Left ventricle myocardium superior (tissue), 1 donor: ENCODE data around the gene TMEM38A. TPM values are rescaled to one million over a fixed set of nuclear protein-coding genes. Genes with fewer than 3 reads are reported as not detected.
"Not testable (repeated sequence)": the region's sequence is repeated elsewhere in the genome, so short reads cannot be mapped to it uniquely, and the experiment has no call there.

Source experiments
- ATAC-seq: fragments of 200-7000 bp; cut with Tn5 transposase; one replicate; pipeline ENCODE4 v1.9.1; 2020; ENCODE audit warnings: mild to moderate bottlenecking, moderate library complexity
- DNase-seq: peaks from one replicate; pipeline ENCODE4 v3.0.0-alpha.2; 2020
- intact Hi-C: fragments of 100-400 bp; cut with micrococcal nuclease; formaldehyde crosslinking; loops from one replicate; pipeline ENCODE4 v1.11.0; 2022
- total RNA-seq: library from RNA; stranded (reverse); fragmentation: NEBNext Ultra II Directional; extraction: Animal tissue kit (Norgen Biotek cat#: 25700); gene quantifications from one replicate; pipeline ENCODE4 v1.2.1, GENCODE V29; 2021
- donor health status: DM: no; HTN: yes; CAD: no; lungs with severe emphysema.

TMEM38A gene
- total RNA-seq, 1 donor from 2014 or later = 50.5 TPM

GRCh38 chr19:16668702-16669101 is 7.8 kb downstream of the TMEM38A start:
- ATAC-seq, intact Hi-C loops: not testable (repeated sequence)

GRCh38 chr19:16670291-16670690 is 9.4 kb downstream of the TMEM38A start:
- intact Hi-C loops = no loop called here
- ATAC-seq (no peak), DNase-seq (no peak)

More at GRCh38 chr19:16668702-16669101, 7.8 kb downstream of the TMEM38A start:
- not testable (repeated sequence) for DNase-seq

DNA sequence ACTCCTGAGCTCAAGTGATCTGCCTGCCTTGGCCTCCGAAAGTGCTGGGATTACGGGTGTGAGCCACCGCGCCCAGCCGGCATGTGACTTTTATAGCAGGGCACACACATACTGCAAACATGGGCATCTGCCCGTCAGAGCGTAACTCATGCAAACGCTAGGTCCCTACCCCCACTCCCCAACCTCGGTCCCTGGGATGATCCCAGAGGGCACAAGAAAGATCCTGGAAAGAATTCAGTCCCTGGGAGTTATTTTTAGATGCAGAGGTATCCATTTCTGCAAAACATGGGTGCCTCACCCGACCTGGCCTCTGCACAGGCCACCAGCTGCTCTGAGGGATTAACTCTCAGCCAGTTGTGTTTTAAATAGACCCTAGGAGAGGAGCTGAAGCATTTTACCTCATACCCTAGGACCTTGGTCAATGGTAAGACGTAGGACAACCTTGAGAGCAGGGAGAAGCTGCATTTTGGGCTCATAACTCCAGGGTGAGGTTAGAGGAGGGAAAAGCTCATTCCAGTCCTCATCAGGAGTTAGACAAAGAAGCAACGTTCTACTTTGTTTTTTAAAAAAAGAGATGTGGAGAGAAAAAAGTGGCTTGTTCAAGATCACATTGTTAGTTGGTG is 10.8 kb downstream of the TMEM38A start:
- DNase-seq = peak; percentile 65
- ATAC-seq = peak; percentile 95
- intact Hi-C loops = no loop called here

GRCh38 chr19:16673231-16673630 is 12.3 kb downstream of the TMEM38A start:
- intact Hi-C loops = no loop called here
- DNase-seq (no peak), ATAC-seq (no peak)

- DNase-seq, intact Hi-C loops, ATAC-seq: not testable (repeated sequence)
These were observed 12.9 kb downstream of the TMEM38A start for GRCh38 chr19:16673839-16674238.

- ATAC-seq = no peak
- no peak for DNase-seq
- intact Hi-C loops = no loop called here
These were observed 15.3 kb downstream of the TMEM38A start for GRCh38 chr19:16676101-16676798.

DNA sequence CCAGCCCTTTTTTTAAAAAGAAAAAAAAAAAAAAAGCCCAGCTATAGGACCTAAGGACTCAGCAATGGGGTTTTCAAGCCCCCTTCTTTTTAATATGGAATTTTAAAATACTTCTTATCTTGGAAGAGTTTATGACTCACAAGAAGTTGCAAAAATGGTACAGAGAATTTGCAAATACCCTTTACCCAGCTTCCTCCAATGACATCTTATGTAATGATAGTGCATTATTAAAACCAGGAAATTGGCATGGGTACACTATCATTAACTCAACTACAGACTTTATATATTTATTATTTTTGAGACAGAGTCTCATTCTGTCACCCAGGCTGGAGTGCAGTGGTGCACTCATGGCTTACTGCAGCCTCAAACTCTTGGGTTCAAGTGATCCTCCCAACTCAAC is 16.1 kb downstream of the TMEM38A start:
- ATAC-seq = no peak
- intact Hi-C loops = no loop called here

GRCh38 chr19:16678498-16678897 is 17.6 kb downstream of the TMEM38A start:
- DNase-seq (no peak), ATAC-seq (no peak)
- intact Hi-C loops = no loop called here

More for the DNA sequence above, 16.1 kb downstream of the TMEM38A start:
- DNase-seq = no peak

GRCh38 chr19:16679811-16680210 is 18.9 kb downstream of the TMEM38A start:
- ATAC-seq = no peak
- no peak for DNase-seq
- intact Hi-C loops = no loop called here

GRCh38 chr19:16682539-16682938 is 21.6 kb downstream of the TMEM38A start:
- ATAC-seq (no peak), DNase-seq (no peak)
- intact Hi-C loops = no loop called here

DNA sequence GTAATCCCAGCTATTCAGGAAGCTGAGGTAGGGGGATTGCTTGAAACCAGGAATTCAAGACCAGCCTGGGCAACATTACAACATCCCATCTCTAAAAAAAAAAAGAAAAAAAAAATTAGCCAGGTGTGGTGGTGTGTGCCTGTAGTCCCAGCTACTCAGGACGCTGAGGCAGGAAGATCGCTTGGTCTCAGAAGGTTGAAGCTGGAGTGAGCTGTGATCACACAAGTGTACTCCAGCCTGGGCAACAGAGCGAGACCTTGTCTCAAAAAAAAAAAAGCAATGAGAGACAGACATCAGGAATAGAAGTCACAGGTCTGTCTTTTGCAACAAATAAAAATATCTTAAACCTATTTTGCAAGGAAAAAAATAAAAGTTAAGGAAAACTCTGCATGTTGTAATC is 23.3 kb downstream of the TMEM38A start:
- no peak for ATAC-seq
- DNase-seq = no peak
- intact Hi-C loops = no loop called here

DNA sequence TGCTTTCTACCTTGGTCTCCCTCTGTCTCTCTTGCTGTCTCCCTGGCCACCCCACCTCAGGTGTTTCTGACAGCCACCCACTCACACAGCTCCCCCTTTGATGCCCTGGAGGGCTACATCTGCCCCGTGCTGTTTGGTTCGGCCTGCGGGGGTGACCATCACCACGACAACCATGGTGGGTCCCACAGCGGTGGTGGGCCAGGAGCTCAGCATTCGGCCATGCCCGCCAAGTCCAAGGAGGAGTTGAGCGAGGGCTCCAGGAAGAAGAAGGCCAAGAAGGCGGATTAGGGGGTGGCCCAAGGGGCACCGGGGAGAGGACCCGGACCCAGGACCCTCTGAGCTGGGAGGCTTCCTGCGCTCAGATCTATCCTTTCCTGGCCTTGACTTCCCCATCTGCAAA is 27.1 kb downstream of the TMEM38A start:
- DNase-seq = no peak
- intact Hi-C loops = no loop called here
- no peak for ATAC-seq

GRCh38 chr19:16698914-16699313 is 38.0 kb downstream of the TMEM38A start:
- intact Hi-C loops = no loop called here
- peak; percentile 70 for DNase-seq
- ATAC-seq = peak; percentile 88

- peak; percentile 81 for ATAC-seq
- DNase-seq = peak; percentile 58
- intact Hi-C loops = no loop called here
These were observed 41.2 kb downstream of the TMEM38A start for GRCh38 chr19:16702123-16702522.

- intact Hi-C loops = no loop called here
These were observed 42.7 kb downstream of the TMEM38A start for GRCh38 chr19:16703677-16704076.

DNA sequence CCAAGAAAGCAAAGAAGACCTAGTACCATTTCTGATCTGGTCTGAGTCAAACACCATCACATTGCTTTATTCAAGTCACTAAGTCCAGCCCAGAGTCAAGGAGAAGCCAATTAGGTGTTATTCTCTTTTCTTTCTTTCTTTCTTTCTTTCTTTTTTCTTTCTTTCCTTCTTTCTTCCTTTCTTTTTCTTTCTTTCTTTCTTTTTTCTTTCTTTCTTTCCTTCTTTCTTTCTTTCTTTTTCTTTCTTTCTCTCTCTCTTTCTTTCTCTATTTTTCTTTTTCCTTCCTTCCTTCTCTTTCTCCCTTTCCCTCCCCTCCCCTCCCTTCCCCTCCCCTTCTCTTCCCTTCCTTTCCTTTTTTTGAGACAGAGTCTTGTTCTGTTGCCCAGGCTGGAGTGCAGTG is 49.9 kb downstream of the TMEM38A start:
- ATAC-seq, intact Hi-C loops, DNase-seq: not testable (repeated sequence)

More at GRCh38 chr19:16703677-16704076, 42.7 kb downstream of the TMEM38A start:
- no peak for ATAC-seq
- no peak for DNase-seq

DNA sequence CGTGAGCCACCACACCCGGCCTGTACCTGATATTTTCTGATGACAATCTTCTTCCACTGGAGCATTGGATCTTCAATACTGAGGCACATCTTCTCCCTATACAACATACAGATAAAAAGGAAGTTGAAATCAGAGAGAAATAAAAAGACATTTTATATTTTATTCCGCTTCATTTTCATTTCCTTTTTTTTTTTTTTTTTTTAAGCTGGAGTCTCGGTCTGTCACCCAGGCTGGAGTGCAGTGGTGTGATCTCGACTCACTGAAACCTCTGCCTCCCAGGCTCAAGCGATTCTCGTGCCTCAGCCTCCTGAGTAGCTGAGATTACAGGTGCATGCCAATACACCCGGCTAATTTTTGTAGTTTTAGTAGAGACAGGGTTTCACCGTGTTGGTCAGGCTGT is 51.4 kb downstream of the TMEM38A start:
- DNase-seq, ATAC-seq, intact Hi-C loops: not testable (repeated sequence)

GRCh38 chr19:16714702-16715287 is 53.9 kb downstream of the TMEM38A start:
- DNase-seq (peak; percentile 55), ATAC-seq (peak; percentile 59)
- intact Hi-C loops = no loop called here

DNA sequence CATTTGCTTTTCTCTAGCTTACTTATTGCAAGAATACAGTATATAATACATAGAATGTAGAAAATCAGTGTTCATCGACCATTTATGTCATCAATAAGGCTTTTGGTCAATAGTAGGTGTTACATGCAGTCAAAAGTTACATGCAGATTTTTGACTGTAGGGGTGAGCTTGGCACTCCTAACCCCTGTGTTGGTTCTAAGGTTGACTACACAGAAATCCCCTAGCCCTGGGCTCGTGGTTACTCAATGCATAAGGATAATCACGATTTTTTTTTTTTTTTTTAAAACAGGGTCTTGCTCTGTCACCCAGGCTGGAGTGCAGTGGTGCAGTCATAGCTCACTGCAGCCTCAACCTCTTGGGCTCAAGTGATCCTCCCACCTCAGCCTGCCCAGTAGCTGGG is 54.7 kb downstream of the TMEM38A start:
- intact Hi-C loops = no loop called here
- DNase-seq (no peak), ATAC-seq (no peak)

GRCh38 chr19:16721051-16721450 is 60.1 kb downstream of the TMEM38A start:
- DNase-seq (no peak), ATAC-seq (no peak)
- intact Hi-C loops = no loop called here
